K562 (cell line): ENCODE results near the gene TLE6. TPM values are rescaled to one million over a fixed set of nuclear protein-coding genes. Genes with fewer than 3 reads are reported as not detected.

Experiments used
- BMI1 ChIP-seq: fragments of 150-350 bp; IDR thresholded peaks from 2 replicates; pipeline ENCODE4 v1.6.1; 2014; ENCODE audit warnings: low read length
- EGR1 ChIP-seq: fragments of 450-650 bp; conservative IDR thresholded peaks from 2 replicates; pipeline ENCODE4 v1.6.1; 2017; ENCODE audit warnings: mild to moderate bottlenecking
- NFATC3 ChIP-seq: fragments of 450-650 bp; IDR thresholded peaks from 2 replicates; pipeline ENCODE4 v1.6.1; 2017; ENCODE audit warnings: mild to moderate bottlenecking
- SMARCB1 ChIP-seq: IDR thresholded peaks from 2 replicates; pipeline ENCODE4 v1.6.1; 2011; ENCODE audit warnings: improper control_type of control experiment, low read depth; ENCODE audit not compliant: insufficient read length
- SP2 ChIP-seq: IDR thresholded peaks from 2 replicates; pipeline ENCODE4 v1.6.1; 2011; ENCODE audit warnings: mild to moderate bottlenecking, low read depth, low read length, moderate library complexity; ENCODE audit not compliant: poor library complexity, severe bottlenecking; ENCODE audit errors: extremely low read depth
- TAF9B ChIP-seq: fragments of 450-650 bp; IDR thresholded peaks from 2 replicates; pipeline ENCODE4 v1.6.1; 2018; ENCODE audit warnings: mild to moderate bottlenecking; ENCODE audit not compliant: partially characterized antibody
- YY1 ChIP-seq, 3 experiments: IDR thresholded peaks; 2 replicates each; pipeline ENCODE4 v1.6.1; 2011; ENCODE audit warnings: low read length in 2 of 3, mild to moderate bottlenecking in 2 of 3, moderate library complexity in 2 of 3, borderline replicate concordance in 1 of 3, control low read depth in 1 of 3, low read depth in 1 of 3; ENCODE audit not compliant: insufficient read depth in 3 of 3, insufficient replicate concordance in 2 of 3, control insufficient read depth in 1 of 3, insufficient read length in 1 of 3; ENCODE audit errors: extremely low read depth in 1 of 3
- ZNF766 ChIP-seq: fragments of 200-800 bp; sonication (Bioruptor generic); conservative IDR thresholded peaks from 2 replicates; pipeline ENCODE4 v1.6.1; 2016; ENCODE audit warnings: missing genetic modification characterization, missing compliant biosample characterization
- polyA plus RNA-seq, 8 experiments: library from polyadenylated mRNA; depleted of rRNA in 4 of 8; stranded (reverse) in 5 of 8; unstranded in 3 of 8; fragments of >200 nt; fragmentation: Nextera tagmentation in 2 of 8; fragmentation: Illumina TruSeq in 1 of 8; extraction: Ambion mirVana in 2 of 8; extraction: Trizol in 1 of 8; gene quantifications; 2 replicates each; pipeline versions ENCODE4 v1.2.1 to v1.2.3, GENCODE V29; 2011 to 2014; ENCODE audit warnings: inconsistent platforms in 1 of 8, missing spikeins in 1 of 8
- total RNA-seq, 7 experiments: library from RNA; depleted of rRNA in 6 of 7; stranded (reverse); fragments of >200 nt in 6 of 7; fragmentation: Illumina TruSeq in 2 of 7; extraction: Trizol in 2 of 7; gene quantifications; 2 replicates each; pipeline versions ENCODE4 v1.2.1 to v1.2.3, GENCODE V29; 2011 to 2021; ENCODE audit warnings: low replicate concordance in 1 of 7
- TF ChIP-seq, protein P1 (sequence below), 2 experiments: fragments of 150-350 bp in 1 of 2; IDR thresholded peaks; 2 replicates each; pipeline ENCODE4 v1.6.1; 2012 to 2016; ENCODE audit warnings: low read depth in 2 of 2, low read length in 2 of 2, mild to moderate bottlenecking in 1 of 2, moderate library complexity in 1 of 2
- TF ChIP-seq, protein P2 (sequence below): fragments of 200-800 bp; sonication (Bioruptor generic); IDR thresholded peaks from 2 replicates; pipeline ENCODE4 v1.6.1; 2016; ENCODE audit warnings: missing genetic modification characterization, missing compliant biosample characterization

The TLE6 gene
- total and polyA plus RNA-seq, 9 of the 15 experiments (the other 6 are each of a cell fraction or from before 2014, with no cell fraction given) = 1.1 to 6.1 (median 2.5) TPM

DNA sequence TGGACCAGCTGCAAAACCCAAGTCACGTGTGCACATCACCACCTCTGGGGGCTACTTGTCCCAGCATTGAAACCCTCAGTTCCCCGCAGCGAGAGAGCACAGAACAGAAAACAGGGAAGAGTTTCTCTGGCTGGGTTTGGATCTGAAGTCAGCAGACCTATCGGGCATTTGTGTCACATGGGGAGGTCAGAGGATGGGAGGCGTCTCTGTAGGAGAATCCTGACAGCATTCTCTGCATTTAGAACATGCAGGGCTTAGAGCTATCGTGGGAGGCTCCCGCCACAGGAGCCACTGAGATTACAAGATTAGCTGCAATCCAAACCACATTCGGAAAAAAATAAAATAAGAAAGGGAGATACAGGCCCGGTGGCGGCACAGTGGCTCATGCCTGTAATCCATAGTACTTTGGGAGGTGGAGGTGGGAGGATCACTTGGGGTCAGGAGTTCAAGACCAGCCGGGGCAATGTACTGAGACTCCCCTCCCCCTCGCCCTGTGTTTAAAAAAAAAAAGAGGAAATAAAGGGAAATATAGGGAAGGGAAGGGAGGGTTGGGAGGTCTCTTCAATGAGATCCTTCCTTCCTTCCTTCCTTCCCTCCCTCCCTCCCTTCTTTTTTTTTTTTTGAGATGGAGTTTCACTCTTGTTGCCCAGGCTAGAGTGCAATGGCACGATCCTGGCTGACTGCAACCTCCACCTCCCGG is 2.9 kb upstream of the TLE6 start (continued):
- TF ChIP-seq, protein P1, sequence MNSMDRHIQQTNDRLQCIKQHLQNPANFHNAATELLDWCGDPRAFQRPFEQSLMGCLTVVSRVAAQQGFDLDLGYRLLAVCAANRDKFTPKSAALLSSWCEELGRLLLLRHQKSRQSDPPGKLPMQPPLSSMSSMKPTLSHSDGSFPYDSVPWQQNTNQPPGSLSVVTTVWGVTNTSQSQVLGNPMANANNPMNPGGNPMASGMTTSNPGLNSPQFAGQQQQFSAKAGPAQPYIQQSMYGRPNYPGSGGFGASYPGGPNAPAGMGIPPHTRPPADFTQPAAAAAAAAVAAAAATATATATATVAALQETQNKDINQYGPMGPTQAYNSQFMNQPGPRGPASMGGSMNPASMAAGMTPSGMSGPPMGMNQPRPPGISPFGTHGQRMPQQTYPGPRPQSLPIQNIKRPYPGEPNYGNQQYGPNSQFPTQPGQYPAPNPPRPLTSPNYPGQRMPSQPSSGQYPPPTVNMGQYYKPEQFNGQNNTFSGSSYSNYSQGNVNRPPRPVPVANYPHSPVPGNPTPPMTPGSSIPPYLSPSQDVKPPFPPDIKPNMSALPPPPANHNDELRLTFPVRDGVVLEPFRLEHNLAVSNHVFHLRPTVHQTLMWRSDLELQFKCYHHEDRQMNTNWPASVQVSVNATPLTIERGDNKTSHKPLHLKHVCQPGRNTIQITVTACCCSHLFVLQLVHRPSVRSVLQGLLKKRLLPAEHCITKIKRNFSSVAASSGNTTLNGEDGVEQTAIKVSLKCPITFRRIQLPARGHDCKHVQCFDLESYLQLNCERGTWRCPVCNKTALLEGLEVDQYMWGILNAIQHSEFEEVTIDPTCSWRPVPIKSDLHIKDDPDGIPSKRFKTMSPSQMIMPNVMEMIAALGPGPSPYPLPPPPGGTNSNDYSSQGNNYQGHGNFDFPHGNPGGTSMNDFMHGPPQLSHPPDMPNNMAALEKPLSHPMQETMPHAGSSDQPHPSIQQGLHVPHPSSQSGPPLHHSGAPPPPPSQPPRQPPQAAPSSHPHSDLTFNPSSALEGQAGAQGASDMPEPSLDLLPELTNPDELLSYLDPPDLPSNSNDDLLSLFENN (IDR thresholded peaks at IDR 0.05; ENCODE audit: low read depth in 2 of 2, low read length in 2 of 2) = 0 out of 4 replicates have a peak, but pooled peaks of 1 of the 2 experiments have one; percentile 57
- no peak for TF ChIP-seq NFATC3
- no peak for TF ChIP-seq SMARCB1
- TF ChIP-seq SP2 = no peak
- peak; percentile 29 for TF ChIP-seq EGR1
- TF ChIP-seq, protein P2, sequence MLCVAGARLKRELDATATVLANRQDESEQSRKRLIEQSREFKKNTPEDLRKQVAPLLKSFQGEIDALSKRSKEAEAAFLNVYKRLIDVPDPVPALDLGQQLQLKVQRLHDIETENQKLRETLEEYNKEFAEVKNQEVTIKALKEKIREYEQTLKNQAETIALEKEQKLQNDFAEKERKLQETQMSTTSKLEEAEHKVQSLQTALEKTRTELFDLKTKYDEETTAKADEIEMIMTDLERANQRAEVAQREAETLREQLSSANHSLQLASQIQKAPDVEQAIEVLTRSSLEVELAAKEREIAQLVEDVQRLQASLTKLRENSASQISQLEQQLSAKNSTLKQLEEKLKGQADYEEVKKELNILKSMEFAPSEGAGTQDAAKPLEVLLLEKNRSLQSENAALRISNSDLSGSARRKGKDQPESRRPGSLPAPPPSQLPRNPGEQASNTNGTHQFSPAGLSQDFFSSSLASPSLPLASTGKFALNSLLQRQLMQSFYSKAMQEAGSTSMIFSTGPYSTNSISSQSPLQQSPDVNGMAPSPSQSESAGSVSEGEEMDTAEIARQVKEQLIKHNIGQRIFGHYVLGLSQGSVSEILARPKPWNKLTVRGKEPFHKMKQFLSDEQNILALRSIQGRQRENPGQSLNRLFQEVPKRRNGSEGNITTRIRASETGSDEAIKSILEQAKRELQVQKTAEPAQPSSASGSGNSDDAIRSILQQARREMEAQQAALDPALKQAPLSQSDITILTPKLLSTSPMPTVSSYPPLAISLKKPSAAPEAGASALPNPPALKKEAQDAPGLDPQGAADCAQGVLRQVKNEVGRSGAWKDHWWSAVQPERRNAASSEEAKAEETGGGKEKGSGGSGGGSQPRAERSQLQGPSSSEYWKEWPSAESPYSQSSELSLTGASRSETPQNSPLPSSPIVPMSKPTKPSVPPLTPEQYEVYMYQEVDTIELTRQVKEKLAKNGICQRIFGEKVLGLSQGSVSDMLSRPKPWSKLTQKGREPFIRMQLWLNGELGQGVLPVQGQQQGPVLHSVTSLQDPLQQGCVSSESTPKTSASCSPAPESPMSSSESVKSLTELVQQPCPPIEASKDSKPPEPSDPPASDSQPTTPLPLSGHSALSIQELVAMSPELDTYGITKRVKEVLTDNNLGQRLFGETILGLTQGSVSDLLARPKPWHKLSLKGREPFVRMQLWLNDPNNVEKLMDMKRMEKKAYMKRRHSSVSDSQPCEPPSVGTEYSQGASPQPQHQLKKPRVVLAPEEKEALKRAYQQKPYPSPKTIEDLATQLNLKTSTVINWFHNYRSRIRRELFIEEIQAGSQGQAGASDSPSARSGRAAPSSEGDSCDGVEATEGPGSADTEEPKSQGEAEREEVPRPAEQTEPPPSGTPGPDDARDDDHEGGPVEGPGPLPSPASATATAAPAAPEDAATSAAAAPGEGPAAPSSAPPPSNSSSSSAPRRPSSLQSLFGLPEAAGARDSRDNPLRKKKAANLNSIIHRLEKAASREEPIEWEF (CRISPR knock-in tag) = no peak
- TF ChIP-seq ZNF766 (CRISPR knock-in tag) = peak; percentile 73; the same call in 1 of the 2 replicates
- TF ChIP-seq BMI1 = no peak
- no peak for TF ChIP-seq TAF9B
- no peak for TF ChIP-seq YY1 (IDR thresholded peaks at IDR 0.05; ENCODE audit: borderline replicate concordance in 1 of 3, control insufficient read depth in 1 of 3, extremely low read depth in 1 of 3, insufficient read depth in 3 of 3, insufficient read length in 1 of 3, insufficient replicate concordance in 2 of 3, low read depth in 1 of 3, low read length in 2 of 3)
